Upper lobe of left lung (tissue), 6 donors: ENCODE data around the gene TUBB2A. TPM values are rescaled to one million over a fixed set of nuclear protein-coding genes. Genes with fewer than 3 reads are reported as not detected.

Source experiments
- ATAC-seq, 2 donors: fragments of 200-7000 bp; cut with Tn5 transposase; one replicate each; pipeline ENCODE4 v1.9.1; 2022; ENCODE audit warnings: mild to moderate bottlenecking in 2 of 2, moderate library complexity in 2 of 2; ENCODE audit not compliant: low FRiP score in 2 of 2
- DNase-seq, 2 donors: peaks; one replicate each; pipeline ENCODE4 v3.0.0-alpha.2; 2019 to 2020
- H3K27ac ChIP-seq, 4 donors: fragments of 200-600 bp; sonication (generic); one replicate each; pipeline ENCODE4 v1.5.1; 2016 to 2019
- H3K27me3 ChIP-seq, 4 donors: fragments of 200-600 bp; sonication (generic); one replicate each; pipeline ENCODE4 v1.5.1; 2017 to 2019
- H3K36me3 ChIP-seq, 4 donors: fragments of 200-600 bp; sonication (generic); one replicate each; pipeline ENCODE4 v1.5.1; 2016 to 2019
- H3K4me1 ChIP-seq, 4 donors: fragments of 200-600 bp; sonication (generic); one replicate each; pipeline ENCODE4 v1.5.1; 2018 to 2019
- H3K4me3 ChIP-seq, 4 donors: fragments of 200-600 bp; sonication (generic); one replicate each; pipeline ENCODE4 v1.5.1; 2017 to 2019; ENCODE audit warnings: mild to moderate bottlenecking in 2 of 4, moderate library complexity in 1 of 4
- H3K9me3 ChIP-seq, 4 donors: fragments of 200-600 bp; sonication (generic); one replicate each; pipeline ENCODE4 v1.5.1; 2018 to 2019
- EP300 ChIP-seq, 4 donors: sonication (generic); formaldehyde crosslinking; IDR thresholded peaks; one replicate each; pipeline ENCODE4 v1.5.1; 2017; ENCODE audit warnings: antibody characterized with exemption in 4 of 4, control low read depth in 2 of 4
- POLR2A ChIP-seq, 4 donors: fragments of 450-650 bp; IDR thresholded peaks; one replicate each; pipeline ENCODE4 v1.5.1; 2016 to 2017; ENCODE audit warnings: antibody characterized with exemption in 4 of 4, mild to moderate bottlenecking in 2 of 4
- POLR2AphosphoS5 ChIP-seq, 2 donors: sonication (generic); formaldehyde crosslinking; IDR thresholded peaks; one replicate each; pipeline ENCODE4 v1.5.1; 2017; ENCODE audit warnings: antibody characterized with exemption in 2 of 2
- WGBS, 2 donors: methylation state at CpG; one replicate each; pipeline ENCODE4 v1.1.5; 2017 to 2018; 5-methylcytosine and 5-hydroxymethylcytosine counted together
- total RNA-seq, 6 donors: library from RNA; depleted of rRNA in 4 of 6; stranded (reverse); fragments of >200 nt in 4 of 6; gene quantifications; one replicate each; pipeline versions ENCODE4 v1.1.0 to v1.2.1, GENCODE V29; 2016 to 2021
- TF ChIP-seq, protein P1 (sequence below), 6 experiments: fragments of 450-650 bp in 4 of 6; fragments of 200-600 bp in 2 of 6; sonication (generic) in 2 of 6; IDR thresholded peaks; one replicate each; pipeline ENCODE4 v1.5.1; 2016 to 2019; ENCODE audit warnings: antibody characterized with exemption in 6 of 6
- donor health status: DM: no; HTN: no; CAD: no; lungs with moderate emphysema.
- donor health status: DM: no; HTN: yes; CAD: no; lungs with severe emphysema.

The TUBB2A gene
- total RNA-seq, 6 donors from 2014 or later: 6.3 to 29.5 (median 15.1) TPM

DNA sequence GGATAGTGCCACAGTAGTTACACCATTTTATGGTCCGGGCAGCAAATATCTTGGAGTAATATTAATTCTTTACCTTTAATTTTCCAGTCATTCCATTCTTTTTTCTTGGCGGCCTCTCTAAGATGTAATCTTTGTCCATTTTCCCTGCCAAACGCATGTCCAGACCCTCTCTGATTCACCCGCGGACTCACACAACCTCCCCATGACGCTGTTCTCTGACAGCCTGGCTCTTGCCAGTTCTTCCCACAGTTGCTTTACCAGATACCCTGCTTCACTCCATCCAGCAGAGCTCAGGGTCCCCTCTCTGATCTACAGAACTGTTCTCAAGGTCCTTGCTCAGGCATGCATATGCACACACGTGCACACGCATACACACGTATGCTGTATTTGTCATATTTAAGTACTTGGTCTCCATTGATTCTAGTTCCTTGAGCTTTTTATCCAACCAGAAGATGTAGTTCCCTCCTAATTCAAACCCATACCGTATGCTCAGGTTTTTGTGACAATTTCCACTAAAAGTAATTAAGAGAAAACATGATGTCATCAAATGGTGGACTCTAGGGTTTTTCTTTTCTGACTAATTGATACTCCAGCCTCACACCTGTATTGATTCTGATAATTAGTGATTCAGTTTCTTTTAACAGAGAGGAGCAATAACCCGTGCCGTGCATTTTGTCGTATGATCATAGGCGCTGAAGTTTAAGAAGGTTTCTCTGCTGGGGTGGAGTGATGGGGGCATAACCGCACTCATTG, 28.8 kb downstream of the TUBB2A start:
- ATAC-seq: no peak
- no peaks in the 10 kb centered on the region for H3K9me3 ChIP-seq
- peaks cover 0 to 3% (median 0%) of the 10 kb centered on the region in 4 donors for H3K4me1 ChIP-seq
- H3K4me3 ChIP-seq: no peak overlapping the region
- no peaks in the 10 kb centered on the region for H3K27me3 ChIP-seq
- H3K36me3 ChIP-seq: peaks cover 0 to 20% (median 2%) of the 10 kb centered on the region in 4 donors
- no peak overlapping the region for H3K27ac ChIP-seq
- DNase-seq: no peak
- WGBS, 2 donors: 97% methylated on average over 15 of the region's 15 CpGs
- TF ChIP-seq POLR2A (IDR thresholded peaks at IDR 0.05) (no peak), POLR2AphosphoS5 (IDR thresholded peaks at IDR 0.05) (no peak), EP300 (IDR thresholded peaks at IDR 0.05) (no peak)
- TF ChIP-seq, protein P1, sequence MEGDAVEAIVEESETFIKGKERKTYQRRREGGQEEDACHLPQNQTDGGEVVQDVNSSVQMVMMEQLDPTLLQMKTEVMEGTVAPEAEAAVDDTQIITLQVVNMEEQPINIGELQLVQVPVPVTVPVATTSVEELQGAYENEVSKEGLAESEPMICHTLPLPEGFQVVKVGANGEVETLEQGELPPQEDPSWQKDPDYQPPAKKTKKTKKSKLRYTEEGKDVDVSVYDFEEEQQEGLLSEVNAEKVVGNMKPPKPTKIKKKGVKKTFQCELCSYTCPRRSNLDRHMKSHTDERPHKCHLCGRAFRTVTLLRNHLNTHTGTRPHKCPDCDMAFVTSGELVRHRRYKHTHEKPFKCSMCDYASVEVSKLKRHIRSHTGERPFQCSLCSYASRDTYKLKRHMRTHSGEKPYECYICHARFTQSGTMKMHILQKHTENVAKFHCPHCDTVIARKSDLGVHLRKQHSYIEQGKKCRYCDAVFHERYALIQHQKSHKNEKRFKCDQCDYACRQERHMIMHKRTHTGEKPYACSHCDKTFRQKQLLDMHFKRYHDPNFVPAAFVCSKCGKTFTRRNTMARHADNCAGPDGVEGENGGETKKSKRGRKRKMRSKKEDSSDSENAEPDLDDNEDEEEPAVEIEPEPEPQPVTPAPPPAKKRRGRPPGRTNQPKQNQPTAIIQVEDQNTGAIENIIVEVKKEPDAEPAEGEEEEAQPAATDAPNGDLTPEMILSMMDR (IDR thresholded peaks at IDR 0.05): no peak

DNA sequence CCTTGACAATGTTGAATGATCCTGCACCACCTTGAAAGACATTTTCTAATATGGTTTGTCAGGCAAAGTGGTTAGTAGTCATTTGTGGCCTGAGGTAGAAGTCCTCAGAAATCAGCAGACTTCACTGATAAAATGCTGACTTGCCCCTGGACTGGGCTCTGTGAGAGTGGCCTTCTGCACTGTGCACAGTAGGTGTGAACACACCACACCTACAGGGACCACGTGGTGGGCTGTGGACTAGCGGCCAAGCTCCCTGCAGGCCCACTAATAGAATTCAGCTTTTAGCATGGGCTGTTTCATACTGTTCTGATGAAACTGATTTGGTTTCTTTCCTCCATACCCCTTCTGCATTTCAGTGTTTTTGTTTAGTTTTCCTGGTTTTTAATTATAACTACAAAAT, 31.5 kb downstream of the TUBB2A start:
- H3K4me1 ChIP-seq: peaks cover 0 to 3% (median 0%) of the 10 kb centered on the region in 4 donors
- H3K9me3 ChIP-seq: no peaks in the 10 kb centered on the region
- no peak overlapping the region for H3K4me3 ChIP-seq
- ATAC-seq: no peak
- H3K27me3 ChIP-seq: no peaks in the 10 kb centered on the region
- TF ChIP-seq POLR2AphosphoS5 (IDR thresholded peaks at IDR 0.05): no peak
- TF ChIP-seq POLR2A (IDR thresholded peaks at IDR 0.05): no peak
- no peak for TF ChIP-seq EP300 (IDR thresholded peaks at IDR 0.05)
- no peak overlapping the region for H3K27ac ChIP-seq
- 43 to 46% methylated on average over 2 of the region's 2 CpGs for WGBS, 2 donors
- DNase-seq: no peak
- H3K36me3 ChIP-seq: peaks cover 0 to 17% (median 2%) of the 10 kb centered on the region in 4 donors

DNA sequence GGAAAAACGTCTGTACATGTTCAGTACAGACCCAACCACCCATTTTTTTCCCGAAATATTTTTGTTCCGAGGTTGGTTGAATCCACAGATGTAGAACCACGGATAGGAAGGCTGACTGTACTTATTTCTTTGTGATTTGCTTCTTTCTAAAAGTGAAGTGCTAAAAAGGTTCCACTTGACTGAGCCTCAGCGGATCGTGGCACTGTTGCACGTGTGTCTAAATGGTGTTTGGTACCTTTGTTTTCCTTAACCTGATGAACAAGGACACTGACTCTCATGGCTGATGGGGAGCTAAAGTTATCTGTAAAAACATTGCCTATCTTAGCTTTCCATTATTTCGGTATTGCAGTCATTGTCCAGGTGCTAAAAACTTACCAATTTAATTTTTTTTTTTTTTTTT, 32.7 kb downstream of the TUBB2A start:
- no peak overlapping the region for H3K27ac ChIP-seq
- no peaks in the 10 kb centered on the region for H3K27me3 ChIP-seq
- TF ChIP-seq EP300 (IDR thresholded peaks at IDR 0.05): no peak
- TF ChIP-seq POLR2AphosphoS5 (IDR thresholded peaks at IDR 0.05): no peak
- TF ChIP-seq, protein P1 (IDR thresholded peaks at IDR 0.05): no peak
- no peak for TF ChIP-seq POLR2A (IDR thresholded peaks at IDR 0.05)
- no peaks in the 10 kb centered on the region for H3K9me3 ChIP-seq
- H3K4me3 ChIP-seq: no peak overlapping the region
- H3K36me3 ChIP-seq: peaks cover 0 to 12% (median 0%) of the 10 kb centered on the region in 4 donors
- 80 to 87% methylated on average over 8 of the region's 8 CpGs for WGBS, 2 donors
- no peak for DNase-seq
- no peak for ATAC-seq
- peaks cover 0 to 3% (median under 1%) of the 10 kb centered on the region in 4 donors for H3K4me1 ChIP-seq

DNA sequence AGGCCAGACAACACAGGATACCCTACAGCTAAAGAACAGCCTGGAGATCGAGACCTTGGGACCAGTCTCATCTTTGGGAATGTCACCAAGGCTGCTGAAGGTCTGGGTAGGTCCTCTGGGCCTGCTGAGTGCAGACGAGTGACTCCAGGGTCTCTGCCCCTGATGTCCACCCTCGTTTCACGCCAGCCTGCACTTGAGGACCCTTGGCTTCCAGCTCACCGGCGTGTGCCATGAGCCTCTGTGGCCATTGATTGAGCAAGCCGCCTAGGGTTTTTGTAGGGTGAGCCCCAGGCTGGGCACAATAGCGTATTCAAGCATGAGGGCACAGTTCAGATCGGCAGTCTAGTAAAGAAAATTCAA, 34.5 kb downstream of the TUBB2A start:
- 90 to 92% methylated on average over 3 to 9 of the region's 9 CpGs for WGBS, 2 donors
- DNase-seq (no peak), ATAC-seq (no peak)
- Histone ChIP-seq H3K4me1 (peaks cover 8 to 13% (median 11%) of the 10 kb centered on the region in 4 donors), H3K27me3 (no peaks in the 10 kb centered on the region), H3K9me3 (no peaks in the 10 kb centered on the region), H3K4me3 (no peak overlapping the region), H3K27ac (no peak overlapping the region), H3K36me3 (no peaks in the 10 kb centered on the region)
- TF ChIP-seq, protein P1 (IDR thresholded peaks at IDR 0.05): no peak
- TF ChIP-seq EP300 (IDR thresholded peaks at IDR 0.05) (no peak), POLR2A (IDR thresholded peaks at IDR 0.05) (no peak), POLR2AphosphoS5 (IDR thresholded peaks at IDR 0.05) (no peak)

DNA sequence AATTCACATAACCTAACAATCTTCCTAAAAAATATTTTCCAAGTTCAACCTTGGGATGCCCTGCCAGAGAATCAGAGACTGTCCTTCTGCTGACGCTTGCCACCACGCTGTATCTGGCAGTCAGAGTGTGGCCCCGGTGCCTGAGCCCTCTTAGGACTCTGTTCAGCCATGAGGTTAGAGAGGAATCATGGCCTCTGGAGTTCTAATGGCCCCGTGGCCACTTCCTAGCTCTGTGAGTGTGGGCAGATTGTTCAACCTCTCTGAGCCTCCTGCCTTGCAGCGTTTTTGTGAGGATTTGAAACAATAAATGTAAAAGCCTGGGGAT, 36.6 kb downstream of the TUBB2A start:
- no peak for ATAC-seq
- no peaks in the 10 kb centered on the region for H3K27me3 ChIP-seq
- WGBS, 2 donors: 94 to 96% methylated on average over 5 of the region's 5 CpGs
- peaks cover 10 to 18% (median 12%) of the 10 kb centered on the region in 4 donors for H3K4me1 ChIP-seq
- H3K9me3 ChIP-seq: no peaks in the 10 kb centered on the region
- DNase-seq: no peak
- no peak overlapping the region for H3K4me3 ChIP-seq
- no peak overlapping the region for H3K27ac ChIP-seq
- TF ChIP-seq POLR2AphosphoS5 (IDR thresholded peaks at IDR 0.05): no peak
- no peak for TF ChIP-seq POLR2A (IDR thresholded peaks at IDR 0.05)
- H3K36me3 ChIP-seq: peaks cover 0 to 2% (median 0%) of the 10 kb centered on the region in 4 donors
